Stimulated activated naive CD8-positive, alpha-beta T cell treated with anti-CD3 and anti-CD28 coated beads, Interleukin-15, amount 100 ng/mL, for 72 hours (primary cell): Measurements from ENCODE around the gene NME3.
A peak's percentile ranks its signal among the peaks of the same experiment; 100 is the strongest.

Experiments
- ATAC-seq: fragments of 150-1000 bp; cut with Tn5 transposase; 2 replicates; pipeline ENCODE4 v1.10.0; 2021; ENCODE audit warnings: mild to moderate bottlenecking, moderate library complexity
- DNase-seq, 2 donors: peaks; one replicate each; pipeline ENCODE4 v3.0.0; 2021 to 2022
- H3K27ac Mint-ChIP-seq, 2 donors: one replicate each; pipeline ENCODE4 v1.8.0; 2022; ENCODE audit warnings: mild to moderate bottlenecking in 2 of 2, mixed read lengths in 2 of 2, moderate library complexity in 2 of 2
- H3K27me3 Mint-ChIP-seq: one replicate; pipeline ENCODE4 v1.8.0; 2022; ENCODE audit warnings: mixed read lengths
- H3K4me1 Mint-ChIP-seq: one replicate; pipeline ENCODE4 v1.8.0; 2022; ENCODE audit warnings: mild to moderate bottlenecking, mixed read lengths
- H3K4me3 Mint-ChIP-seq, 2 donors: one replicate each; pipeline ENCODE4 v1.8.0; 2022; ENCODE audit warnings: mild to moderate bottlenecking in 2 of 2, mixed read lengths in 2 of 2, moderate library complexity in 1 of 2
- H3K9me3 Mint-ChIP-seq, 2 donors: one replicate each; pipeline ENCODE4 v1.8.0; 2022; ENCODE audit warnings: mixed read lengths in 2 of 2

The NME3 gene

GRCh38 chr16:1769402-1770300, 1.7 kb downstream of the NME3 start:
- Mint-ChIP-seq H3K27me3 (no peaks in the 10 kb centered on the region), H3K4me3 (peak overlapping the region; percentile 85 to 93), H3K27ac (peak overlapping the region in 1 of 2 donors; percentile 88), H3K9me3 (no peaks in the 10 kb centered on the region), H3K4me1 (peaks cover 42% of the 10 kb centered on the region)
- ATAC-seq (no peak), DNase-seq (no peak)

GRCh38 chr16:1768767-1769401, 2.5 kb downstream of the NME3 start:
- Mint-ChIP-seq H3K27me3 (no peaks in the 10 kb centered on the region), H3K27ac (peak overlapping the region in 1 of 2 donors; percentile 57), H3K4me1 (peaks cover 37% of the 10 kb centered on the region), H3K9me3 (no peaks in the 10 kb centered on the region), H3K4me3 (peak overlapping the region in 1 of 2 donors; percentile 12)
- DNase-seq (no peak), ATAC-seq (no peak)

GRCh38 chr16:1768061-1768766, 3.1 kb downstream of the NME3 start:
- ATAC-seq (no peak), DNase-seq (no peak)
- H3K4me1 Mint-ChIP-seq, result peaks cover 35% of the 10 kb centered on the region
- H3K9me3 Mint-ChIP-seq, result no peaks in the 10 kb centered on the region
- H3K27me3 Mint-ChIP-seq, result no peaks in the 10 kb centered on the region
- peak overlapping the region in 1 of 2 donors; percentile 17 for H3K4me3 Mint-ChIP-seq
- H3K27ac Mint-ChIP-seq, result peak overlapping the region in 1 of 2 donors; percentile 68

GRCh38 chr16:1767116-1767994, 4.0 kb downstream of the NME3 start:
- no peaks in the 10 kb centered on the region for H3K9me3 Mint-ChIP-seq
- no peaks in the 10 kb centered on the region for H3K27me3 Mint-ChIP-seq
- H3K4me1 Mint-ChIP-seq, result peaks cover 34% of the 10 kb centered on the region
- H3K4me3 Mint-ChIP-seq, result no peak overlapping the region
- ATAC-seq (no peak), DNase-seq (no peak)
- peak overlapping the region in 1 of 2 donors; percentile 68 for H3K27ac Mint-ChIP-seq

- H3K4me3 Mint-ChIP-seq, result no peak overlapping the region
- ATAC-seq (no peak), DNase-seq (no peak)
- H3K9me3 Mint-ChIP-seq, result no peaks in the 10 kb centered on the region
- H3K4me1 Mint-ChIP-seq, result peaks cover 28% of the 10 kb centered on the region
- peak overlapping the region in 1 of 2 donors; percentile 49 for H3K27ac Mint-ChIP-seq
- no peaks in the 10 kb centered on the region for H3K27me3 Mint-ChIP-seq
These were observed 4.6 kb downstream of the NME3 start for GRCh38 chr16:1766701-1767100.

- Mint-ChIP-seq H3K4me3 (no peak overlapping the region), H3K4me1 (peaks cover 27% of the 10 kb centered on the region), H3K27me3 (no peaks in the 10 kb centered on the region), H3K27ac (no peak overlapping the region), H3K9me3 (no peaks in the 10 kb centered on the region)
- no peak for DNase-seq
- ATAC-seq, result no peak
These were observed 5.1 kb downstream of the NME3 start for GRCh38 chr16:1766231-1766630.

- Mint-ChIP-seq H3K4me1 (peaks cover 27% of the 10 kb centered on the region), H3K9me3 (no peaks in the 10 kb centered on the region), H3K27ac (no peak overlapping the region), H3K4me3 (no peak overlapping the region), H3K27me3 (no peaks in the 10 kb centered on the region)
- no peak for ATAC-seq
- no peak for DNase-seq
These were observed 5.5 kb downstream of the NME3 start for GRCh38 chr16:1765826-1766225.

- Mint-ChIP-seq H3K27me3 (no peaks in the 10 kb centered on the region), H3K27ac (no peak overlapping the region), H3K4me1 (peaks cover 20% of the 10 kb centered on the region), H3K9me3 (no peaks in the 10 kb centered on the region), H3K4me3 (no peak overlapping the region)
- ATAC-seq (no peak), DNase-seq (no peak)
These were observed 6.4 kb downstream of the NME3 start for GRCh38 chr16:1764971-1765370.

GRCh38 chr16:1763521-1764511, 7.5 kb downstream of the NME3 start:
- ATAC-seq, result no peak
- no peak for DNase-seq
- Mint-ChIP-seq H3K9me3 (no peaks in the 10 kb centered on the region), H3K4me3 (no peak overlapping the region), H3K27ac (no peak overlapping the region), H3K4me1 (peaks cover 9% of the 10 kb centered on the region), H3K27me3 (no peaks in the 10 kb centered on the region)

GRCh38 chr16:1762879-1763520, 8.3 kb downstream of the NME3 start:
- Mint-ChIP-seq H3K27ac (no peak overlapping the region), H3K4me3 (no peak overlapping the region), H3K27me3 (no peaks in the 10 kb centered on the region), H3K4me1 (peaks cover under 1% of the 10 kb centered on the region), H3K9me3 (no peaks in the 10 kb centered on the region)
- DNase-seq (no peak), ATAC-seq (no peak)

- ATAC-seq, result no peak
- Mint-ChIP-seq H3K4me3 (no peak overlapping the region), H3K9me3 (no peaks in the 10 kb centered on the region), H3K4me1 (peaks cover 6% of the 10 kb centered on the region), H3K27ac (no peak overlapping the region), H3K27me3 (no peaks in the 10 kb centered on the region)
- no peak for DNase-seq
These were observed 9.0 kb downstream of the NME3 start for GRCh38 chr16:1762196-1762878.

- H3K27me3 Mint-ChIP-seq, result no peaks in the 10 kb centered on the region
- peak overlapping the region in 1 of 2 donors; percentile 8 for H3K27ac Mint-ChIP-seq
- no peak for ATAC-seq
- H3K4me1 Mint-ChIP-seq, result peaks cover 12% of the 10 kb centered on the region
- no peak overlapping the region for H3K4me3 Mint-ChIP-seq
- DNase-seq, result no peak
- no peaks in the 10 kb centered on the region for H3K9me3 Mint-ChIP-seq
These were observed 9.6 kb downstream of the NME3 start for GRCh38 chr16:1761751-1762150.

- Mint-ChIP-seq H3K4me3 (no peak overlapping the region), H3K9me3 (no peaks in the 10 kb centered on the region), H3K27me3 (no peaks in the 10 kb centered on the region), H3K27ac (peak overlapping the region in 1 of 2 donors; percentile 23), H3K4me1 (peaks cover 16% of the 10 kb centered on the region)
- DNase-seq, result no peak
- ATAC-seq, result no peak
These were observed 10.4 kb downstream of the NME3 start for GRCh38 chr16:1760911-1761310.
